HG03565 (cell line): ENCODE data around the gene PLLP.

Experiments used
- ATAC-seq: cut with Tn5 transposase; IDR thresholded peaks from one replicate; pipeline ENCODE4 v1.9.1; 2021; ENCODE audit warnings: mild to moderate bottlenecking, moderate library complexity; ENCODE audit not compliant: unreplicated experiment

The PLLP gene

GRCh38 chr16:57258226-57258909 lies 26.1 kb downstream of the PLLP start:
- no peak for ATAC-seq

- ATAC-seq = no peak
Measured at GRCh38 chr16:57257455-57258070, 26.9 kb downstream of the PLLP start.

GRCh38 chr16:57256601-57257395 lies 27.7 kb downstream of the PLLP start:
- no peak for ATAC-seq

GRCh38 chr16:57255686-57256415 lies 28.6 kb downstream of the PLLP start:
- ATAC-seq = no peak

GRCh38 chr16:57253466-57253865 lies 31.0 kb downstream of the PLLP start:
- ATAC-seq = no peak

GRCh38 chr16:57252148-57252721 lies 32.2 kb downstream of the PLLP start:
- no peak for ATAC-seq

GRCh38 chr16:57251352-57251751 lies 33.1 kb downstream of the PLLP start:
- no peak for ATAC-seq

- ATAC-seq = peak; percentile 10
Measured at GRCh38 chr16:57245472-57246113, 38.9 kb downstream of the PLLP start.

GRCh38 chr16:57244767-57245471 lies 39.6 kb downstream of the PLLP start, which contains the start of gene ARL2BP:
ARL2BP (plus strand) TSS chr16:57245259; CDS start chr16:57245368, 109 bp downstream.
- peak; percentile 90 for ATAC-seq

GRCh38 chr16:57244463-57244766 lies 40.1 kb downstream of the PLLP start:
- no peak for ATAC-seq

- ATAC-seq = no peak
Measured at GRCh38 chr16:57242650-57243049, 41.8 kb downstream of the PLLP start.

- no peak for ATAC-seq
Measured at GRCh38 chr16:57240851-57241250, 43.6 kb downstream of the PLLP start.

GRCh38 chr16:57239107-57239506 lies 45.4 kb downstream of the PLLP start:
- ATAC-seq = no peak

- ATAC-seq = no peak
Measured at GRCh38 chr16:57238682-57239081, 45.8 kb downstream of the PLLP start.

GRCh38 chr16:57236022-57236350 lies 48.5 kb downstream of the PLLP start:
- ATAC-seq = no peak

- no peak for ATAC-seq
Measured at GRCh38 chr16:57235128-57236021, 49.1 kb downstream of the PLLP start.

GRCh38 chr16:57234707-57235092 lies 49.8 kb downstream of the PLLP start:
- no peak for ATAC-seq

GRCh38 chr16:57233944-57234706 lies 50.3 kb downstream of the PLLP start:
- ATAC-seq = no peak
